Lower leg skin (tissue), 3 donors: ENCODE data around the gene KIF26B.

Source experiments
- POLR2A ChIP-seq, 2 donors: fragments of 450-650 bp; IDR thresholded peaks; one replicate each; pipeline ENCODE4 v1.6.1; 2016 to 2017; ENCODE audit warnings: antibody characterized with exemption in 2 of 2, mild to moderate bottlenecking in 1 of 2, moderate library complexity in 1 of 2
- TF ChIP-seq, protein P1 (sequence below), 3 donors: fragments of 450-650 bp; IDR thresholded peaks; one replicate each; pipeline ENCODE4 v1.5.1; 2016; ENCODE audit warnings: antibody characterized with exemption in 3 of 3, mild to moderate bottlenecking in 3 of 3, moderate library complexity in 2 of 3

DNA sequence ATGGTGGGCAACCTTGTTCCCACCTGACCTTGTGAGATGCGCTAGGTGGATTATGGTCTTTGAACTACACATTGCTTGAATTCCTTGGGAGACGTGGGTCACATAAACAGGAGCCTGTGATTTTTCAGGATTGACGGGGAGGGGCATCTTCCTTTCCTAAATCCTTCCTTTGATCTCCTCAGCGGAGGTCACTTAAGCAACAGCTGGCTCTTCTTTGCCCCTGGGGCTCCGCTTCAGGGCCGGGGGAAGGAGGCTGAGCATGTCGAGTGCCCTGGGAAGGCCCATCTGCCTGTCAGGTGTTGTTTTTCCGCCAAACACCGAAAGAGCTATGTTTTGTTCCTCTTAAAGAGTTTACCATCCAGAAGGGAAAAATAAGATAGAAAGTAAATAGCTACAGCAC, 40.6 kb downstream of the KIF26B start:
- TF ChIP-seq POLR2A (IDR thresholded peaks at IDR 0.05): no peak
- TF ChIP-seq, protein P1, sequence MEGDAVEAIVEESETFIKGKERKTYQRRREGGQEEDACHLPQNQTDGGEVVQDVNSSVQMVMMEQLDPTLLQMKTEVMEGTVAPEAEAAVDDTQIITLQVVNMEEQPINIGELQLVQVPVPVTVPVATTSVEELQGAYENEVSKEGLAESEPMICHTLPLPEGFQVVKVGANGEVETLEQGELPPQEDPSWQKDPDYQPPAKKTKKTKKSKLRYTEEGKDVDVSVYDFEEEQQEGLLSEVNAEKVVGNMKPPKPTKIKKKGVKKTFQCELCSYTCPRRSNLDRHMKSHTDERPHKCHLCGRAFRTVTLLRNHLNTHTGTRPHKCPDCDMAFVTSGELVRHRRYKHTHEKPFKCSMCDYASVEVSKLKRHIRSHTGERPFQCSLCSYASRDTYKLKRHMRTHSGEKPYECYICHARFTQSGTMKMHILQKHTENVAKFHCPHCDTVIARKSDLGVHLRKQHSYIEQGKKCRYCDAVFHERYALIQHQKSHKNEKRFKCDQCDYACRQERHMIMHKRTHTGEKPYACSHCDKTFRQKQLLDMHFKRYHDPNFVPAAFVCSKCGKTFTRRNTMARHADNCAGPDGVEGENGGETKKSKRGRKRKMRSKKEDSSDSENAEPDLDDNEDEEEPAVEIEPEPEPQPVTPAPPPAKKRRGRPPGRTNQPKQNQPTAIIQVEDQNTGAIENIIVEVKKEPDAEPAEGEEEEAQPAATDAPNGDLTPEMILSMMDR (IDR thresholded peaks at IDR 0.05): no peak
